Transverse colon (tissue), 3 donors: ENCODE data around the gene NAT14.

ENCODE experiments used
- EP300 ChIP-seq: sonication (generic); formaldehyde crosslinking; IDR thresholded peaks from one replicate; pipeline ENCODE4 v1.6.1; 2017; ENCODE audit warnings: antibody characterized with exemption, low read depth
- TF ChIP-seq, protein P1 (sequence below), 5 experiments: fragments of 200-600 bp in 3 of 5; fragments of 450-650 bp in 2 of 5; sonication (generic) in 3 of 5; IDR thresholded peaks; 1 replicate in 2 of 5; 2 replicates in 3 of 5; pipeline ENCODE4 v1.5.1; 2016 to 2017; ENCODE audit warnings: antibody characterized with exemption in 5 of 5, inconsistent platforms in 3 of 5, mild to moderate bottlenecking in 2 of 5, moderate library complexity in 1 of 5

DNA sequence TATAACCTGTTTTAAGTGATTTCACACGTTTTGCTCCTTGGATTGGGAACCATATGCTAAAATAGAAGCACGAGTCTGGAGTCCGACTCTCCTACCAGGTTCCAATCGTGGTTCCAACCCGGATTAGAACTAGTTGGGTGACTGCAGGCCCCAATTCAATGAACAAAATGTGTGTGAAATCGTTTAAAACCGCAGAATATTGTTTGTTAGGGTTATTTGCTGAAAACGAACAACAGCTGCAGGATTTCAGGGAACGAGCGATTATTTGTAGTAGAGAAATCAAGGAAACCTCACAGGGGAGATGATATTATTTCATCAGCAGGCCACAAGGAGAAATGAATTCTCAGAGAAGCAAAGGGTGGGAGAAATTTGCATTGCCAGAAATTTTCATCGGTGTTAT lies 20.0 kb downstream of the NAT14 start:
- no peak for TF ChIP-seq EP300
- TF ChIP-seq, protein P1, sequence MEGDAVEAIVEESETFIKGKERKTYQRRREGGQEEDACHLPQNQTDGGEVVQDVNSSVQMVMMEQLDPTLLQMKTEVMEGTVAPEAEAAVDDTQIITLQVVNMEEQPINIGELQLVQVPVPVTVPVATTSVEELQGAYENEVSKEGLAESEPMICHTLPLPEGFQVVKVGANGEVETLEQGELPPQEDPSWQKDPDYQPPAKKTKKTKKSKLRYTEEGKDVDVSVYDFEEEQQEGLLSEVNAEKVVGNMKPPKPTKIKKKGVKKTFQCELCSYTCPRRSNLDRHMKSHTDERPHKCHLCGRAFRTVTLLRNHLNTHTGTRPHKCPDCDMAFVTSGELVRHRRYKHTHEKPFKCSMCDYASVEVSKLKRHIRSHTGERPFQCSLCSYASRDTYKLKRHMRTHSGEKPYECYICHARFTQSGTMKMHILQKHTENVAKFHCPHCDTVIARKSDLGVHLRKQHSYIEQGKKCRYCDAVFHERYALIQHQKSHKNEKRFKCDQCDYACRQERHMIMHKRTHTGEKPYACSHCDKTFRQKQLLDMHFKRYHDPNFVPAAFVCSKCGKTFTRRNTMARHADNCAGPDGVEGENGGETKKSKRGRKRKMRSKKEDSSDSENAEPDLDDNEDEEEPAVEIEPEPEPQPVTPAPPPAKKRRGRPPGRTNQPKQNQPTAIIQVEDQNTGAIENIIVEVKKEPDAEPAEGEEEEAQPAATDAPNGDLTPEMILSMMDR (IDR thresholded peaks at IDR 0.05), result no peak
